Kidney capillary endothelial cell (primary cell): ENCODE results near the gene RNASEH1.
"Not testable (repeated sequence)": the region's sequence is repeated elsewhere in the genome, so short reads cannot be mapped to it uniquely, and the experiment has no call there.

Experiments used
- DNase-seq: peaks from one replicate; pipeline ENCODE4 v3.0.0-alpha.2; 2018; ENCODE audit warnings: low spot score

The RNASEH1 gene

GRCh38 chr2:3519255-3520205, 38.6 kb downstream of the RNASEH1 start, which contains the start of gene ADI1:
ADI1 (minus strand) TSS chr2:3519531; CDS start chr2:3519487, 44 bp downstream.
- peak; percentile 62 for DNase-seq

- DNase-seq: peak; percentile 98
Observed at GRCh38 chr2:3518496-3519254, 39.5 kb downstream of the RNASEH1 start.

GRCh38 chr2:3517948-3518495, 40.1 kb downstream of the RNASEH1 start:
- no peak for DNase-seq

GRCh38 chr2:3516831-3517230, 41.3 kb downstream of the RNASEH1 start:
- no peak for DNase-seq

GRCh38 chr2:3515438-3515837, 42.7 kb downstream of the RNASEH1 start:
- not testable (repeated sequence) for DNase-seq

- DNase-seq: no peak
Observed at GRCh38 chr2:3513026-3513810, 44.9 kb downstream of the RNASEH1 start.

GRCh38 chr2:3512086-3512485, 46.0 kb downstream of the RNASEH1 start:
- no peak for DNase-seq

GRCh38 chr2:3505771-3506170, 52.4 kb downstream of the RNASEH1 start:
- DNase-seq: no peak

GRCh38 chr2:3504741-3505140, 53.4 kb downstream of the RNASEH1 start:
- no peak for DNase-seq

GRCh38 chr2:3503483-3503882, 54.6 kb downstream of the RNASEH1 start:
- no peak for DNase-seq

- no peak for DNase-seq
Observed at GRCh38 chr2:3503046-3503445, 55.1 kb downstream of the RNASEH1 start.

- no peak for DNase-seq
Observed at GRCh38 chr2:3500326-3500899, 57.7 kb downstream of the RNASEH1 start.

GRCh38 chr2:3498783-3499394, 59.2 kb downstream of the RNASEH1 start:
- DNase-seq: no peak

GRCh38 chr2:3496708-3497080, 61.4 kb downstream of the RNASEH1 start:
- not testable (repeated sequence) for DNase-seq
